Activated CD8-positive, alpha-beta T cell treated with anti-CD3 and anti-CD28 coated beads for 36 hours (primary cell): ENCODE results near the gene ACTG1. TPM values are rescaled to one million over a fixed set of nuclear protein-coding genes. Genes with fewer than 3 reads are reported as not detected.

Experiments used
- ATAC-seq: fragments of 200-7000 bp; cut with Tn5 transposase; one replicate; pipeline ENCODE4 v1.10.0; 2021; ENCODE audit warnings: mild to moderate bottlenecking, moderate library complexity
- CTCF ChIA-PET: fragments of 350-600 bp; sonication (Branson Sonifier 250); formaldehyde crosslinking; loops from one replicate; lab custom pipeline; 2021; ENCODE audit warnings: antibody characterized with exemption; lab: Charles Lee
- POLR2A ChIA-PET: fragments of 350-600 bp; sonication (Branson Sonifier 250); formaldehyde crosslinking; loops from one replicate; lab custom pipeline; 2021; ENCODE audit warnings: antibody characterized with exemption; lab: Charles Lee
- DNase-seq: peaks from one replicate; pipeline ENCODE4 v3.0.0-alpha.2; 2020
- H3K27ac Mint-ChIP-seq: one replicate; pipeline ENCODE4 v1.8.0; 2021; ENCODE audit warnings: mild to moderate bottlenecking, mixed read lengths
- H3K27me3 Mint-ChIP-seq: one replicate; pipeline ENCODE4 v1.8.0; 2021; ENCODE audit warnings: mixed read lengths
- H3K36me3 Mint-ChIP-seq: one replicate; pipeline ENCODE4 v1.8.0; 2021; ENCODE audit warnings: low read depth, mixed read lengths
- H3K4me1 Mint-ChIP-seq: one replicate; pipeline ENCODE4 v1.8.0; 2021; ENCODE audit warnings: low read depth, mixed read lengths
- H3K4me3 Mint-ChIP-seq: one replicate; pipeline ENCODE4 v1.8.0; 2021; ENCODE audit warnings: mild to moderate bottlenecking, moderate library complexity, mixed read lengths
- H3K9me3 Mint-ChIP-seq: one replicate; pipeline ENCODE4 v1.8.0; 2021; ENCODE audit warnings: mixed read lengths
- CTCF ChIP-seq: fragments of 200-600 bp; IDR thresholded peaks from one replicate; pipeline ENCODE4 v1.8.0; 2022; ENCODE audit warnings: antibody characterized with exemption, mild to moderate bottlenecking
- intact Hi-C: fragments of 100-400 bp; cut with micrococcal nuclease; formaldehyde crosslinking; loops from one replicate; pipeline ENCODE4 v1.10.0; 2022
- total RNA-seq, 2 experiments: library from RNA; stranded (reverse); gene quantifications; one replicate each; pipeline ENCODE4 v1.2.3, GENCODE V29; 2021

Gene ACTG1
- total RNA-seq, 2 experiments from 2014 or later, result 4,606 to 4,756 TPM

- no peak for ATAC-seq
- POLR2A ChIA-PET, result interaction anchor here (0.9 to 3.9 kb wide), 14 partner anchors 9 to 238 kb away, joined by 3 to 20 read pairs (median 7); partner anchors contain the start of genes FAAP100 and SLC38A10
- TF ChIP-seq CTCF, result no peak
- CTCF ChIA-PET, result interaction anchor here (0.8 to 6.2 kb wide), 3 partner anchors 25 to 257 kb away, joined by 3 to 28 read pairs (median 3); no protein-coding TSS in a partner anchor
- Mint-ChIP-seq H3K4me1 (peaks cover 14% of the 10 kb centered on the region), H3K27ac (peak overlapping the region; percentile 92), H3K27me3 (no peaks in the 10 kb centered on the region), H3K4me3 (peak overlapping the region; percentile 97), H3K36me3 (peaks cover 42% of the 10 kb centered on the region), H3K9me3 (no peaks in the 10 kb centered on the region)
- intact Hi-C loops, result no loop called here
- DNase-seq, result no peak
Measured at GRCh38 chr17:81509207-81509971, 3.2 kb downstream of the ACTG1 start.

DNA sequence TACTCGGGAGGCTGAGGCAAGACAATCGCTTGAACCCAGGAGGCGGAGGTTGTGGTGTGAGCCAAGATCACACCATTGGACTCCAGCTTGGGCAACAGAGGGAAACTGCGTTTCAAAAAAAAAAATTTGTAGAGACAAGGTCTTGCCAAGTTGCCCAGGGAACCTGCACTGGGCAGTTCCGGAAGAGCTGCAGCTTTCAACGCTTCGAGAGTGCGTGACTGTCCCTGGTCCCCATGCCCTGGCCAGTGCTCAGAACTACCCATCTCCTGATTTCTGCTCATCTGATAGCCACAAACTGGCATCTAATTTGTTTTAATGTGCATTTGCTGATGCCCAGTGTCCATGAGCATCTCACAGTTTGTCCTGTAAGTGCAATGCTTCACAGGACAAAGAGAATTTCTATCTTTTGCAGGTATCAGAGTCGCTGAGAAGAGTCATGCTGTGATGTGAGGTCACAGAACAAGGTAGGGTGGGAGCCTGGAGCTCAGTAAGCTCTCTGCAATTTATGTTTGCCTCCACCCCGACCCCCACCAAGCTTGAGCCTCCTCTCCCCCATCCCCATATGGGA is 3.9 kb downstream of the ACTG1 start:
- Mint-ChIP-seq H3K27me3 (no peaks in the 10 kb centered on the region), H3K4me1 (peaks cover 14% of the 10 kb centered on the region), H3K27ac (peak overlapping the region; percentile 92), H3K9me3 (no peaks in the 10 kb centered on the region), H3K4me3 (peak overlapping the region; percentile 97), H3K36me3 (peaks cover 42% of the 10 kb centered on the region)
- intact Hi-C loops, result no loop called here
- no peak for TF ChIP-seq CTCF
- ChIA-PET CTCF (interaction anchor here (0.8 to 6.2 kb wide), 3 partner anchors 25 to 256 kb away, joined by 3 to 28 read pairs (median 3); no protein-coding TSS in a partner anchor), POLR2A (interaction anchor here (0.9 to 3.9 kb wide), 11 partner anchors 9 to 213 kb away, joined by 3 to 20 read pairs (median 7); partner anchors contain the start of genes FAAP100 and SLC38A10)
- no peak for DNase-seq
- no peak for ATAC-seq

DNA sequence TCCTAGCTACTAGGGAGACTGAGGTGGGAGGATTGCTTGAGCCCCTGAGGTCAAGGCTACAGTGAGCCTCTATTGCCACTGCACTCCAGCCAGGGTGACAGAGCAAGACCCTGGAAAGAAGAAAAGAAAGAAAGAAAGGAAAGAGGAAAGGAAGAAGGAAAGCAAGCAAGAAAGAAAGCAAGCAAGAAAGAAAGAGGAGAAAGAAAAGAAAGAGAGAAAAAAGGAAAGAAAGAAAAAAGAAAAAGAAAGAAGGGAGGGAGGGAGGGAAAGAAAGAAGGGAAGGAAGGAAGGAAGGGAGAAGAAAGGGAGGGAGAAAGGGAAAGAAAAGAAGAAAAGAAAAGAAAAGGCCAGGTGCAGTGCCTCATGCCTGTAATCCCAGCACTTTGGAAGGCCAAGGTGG is 9.0 kb downstream of the ACTG1 start:
- DNase-seq (no peak), ATAC-seq (no peak)
- Mint-ChIP-seq H3K36me3 (peaks cover 5% of the 10 kb centered on the region), H3K4me1 (peaks cover 2% of the 10 kb centered on the region), H3K27ac (no peak overlapping the region), H3K27me3 (no peaks in the 10 kb centered on the region), H3K9me3 (no peaks in the 10 kb centered on the region), H3K4me3 (no peak overlapping the region)
- ChIA-PET POLR2A (interaction anchor here (0.6 to 1.4 kb wide), 2 partner anchors 8 to 162 kb away, joined by 3 read pairs; no protein-coding TSS in a partner anchor), CTCF (no interaction called here)
- no peak for TF ChIP-seq CTCF
- intact Hi-C loops, result no loop called here

- no peak for ATAC-seq
- ChIA-PET POLR2A (interaction anchor here (1.0 to 1.4 kb wide), 3 partner anchors 9 to 37 kb away, joined by 3 read pairs; no protein-coding TSS in a partner anchor), CTCF (interaction anchor here (1.8 kb wide), 1 partner anchor 18 kb away, joined by 7 read pairs; no protein-coding TSS in a partner anchor)
- H3K27ac Mint-ChIP-seq, result no peak overlapping the region
- DNase-seq, result no peak
- H3K36me3 Mint-ChIP-seq, result no peaks in the 10 kb centered on the region
- no peak overlapping the region for H3K4me3 Mint-ChIP-seq
- no peak for TF ChIP-seq CTCF
- intact Hi-C loops, result no loop called here
- H3K27me3 Mint-ChIP-seq, result no peaks in the 10 kb centered on the region
- H3K9me3 Mint-ChIP-seq, result no peaks in the 10 kb centered on the region
- no peaks in the 10 kb centered on the region for H3K4me1 Mint-ChIP-seq
Measured at GRCh38 chr17:81502471-81503017, 10.1 kb downstream of the ACTG1 start.
